GM19043 (cell line): ENCODE measurements around the gene STING1.
"Not testable (repeated sequence)": the region's sequence is repeated elsewhere in the genome, so short reads cannot be mapped to it uniquely, and the experiment has no call there.

ENCODE experiments used
- ATAC-seq: cut with Tn5 transposase; IDR thresholded peaks from one replicate; pipeline ENCODE4 v1.9.1; 2021; ENCODE audit warnings: low read depth; ENCODE audit not compliant: unreplicated experiment

Gene STING1

DNA sequence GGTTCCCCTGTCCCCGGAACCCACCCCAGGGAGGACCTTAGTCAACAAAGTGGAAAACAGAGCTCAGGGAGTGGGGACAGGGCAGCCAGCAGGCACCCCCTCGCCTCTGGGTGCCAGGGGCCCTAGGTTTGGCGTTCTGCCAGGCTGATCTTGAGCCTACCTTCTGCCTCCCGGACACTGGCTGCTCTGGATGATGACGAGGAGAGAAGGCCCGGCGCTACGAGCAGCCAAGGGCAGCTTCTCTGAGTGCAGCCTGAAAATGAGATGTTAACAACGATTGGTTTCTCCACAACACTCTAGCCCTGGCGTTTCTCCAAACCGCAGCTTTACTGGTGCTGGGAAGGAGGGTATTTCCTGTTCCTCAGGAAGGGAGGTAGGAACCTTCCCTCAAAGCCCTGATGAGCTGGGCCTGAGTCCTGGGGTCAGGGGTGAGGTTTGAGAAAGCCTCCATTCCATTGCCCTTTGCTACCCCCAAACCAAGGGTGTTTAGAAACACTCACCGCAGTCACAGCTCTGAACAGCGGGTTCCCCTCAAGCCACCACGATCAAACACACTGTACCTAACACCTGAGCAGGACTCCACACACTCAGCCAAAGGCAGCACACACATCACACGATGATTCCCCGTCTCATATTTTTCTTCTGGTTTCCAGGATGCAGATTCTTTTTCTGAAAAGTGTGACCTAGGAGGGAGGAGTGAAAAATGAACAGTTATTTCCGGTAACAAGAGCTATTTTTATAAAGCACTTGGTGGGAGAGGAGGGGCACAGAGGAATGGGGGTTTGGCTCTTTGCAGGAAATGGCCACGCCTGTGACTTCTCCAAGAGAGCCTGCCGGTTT, at the start of gene STING1:
Gene STING1 (minus strand): TSS at position 709 of the 840 bp plus-strand sequence. CDS start 1,054 bp downstream, outside the sequence.
- ATAC-seq: no peak

DNA sequence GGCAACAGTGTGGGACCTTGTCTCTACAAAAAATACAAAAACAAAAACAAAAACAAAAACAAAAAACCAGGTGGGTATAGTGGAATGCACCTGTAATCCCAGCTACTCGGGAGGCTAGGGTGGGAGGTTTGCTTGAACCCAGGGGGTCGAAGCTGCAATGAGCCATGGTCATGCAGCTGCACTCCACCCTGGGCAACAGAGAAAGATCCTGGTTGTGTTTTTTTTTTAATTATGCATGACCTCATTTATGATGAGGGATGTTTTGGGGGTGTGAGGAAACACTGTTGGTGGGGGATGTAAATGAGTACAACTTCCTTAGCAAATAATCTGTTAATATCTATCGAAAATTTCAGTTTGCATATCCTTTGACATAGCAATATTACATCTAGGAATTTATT, 49.2 kb upstream of the STING1 start:
- ATAC-seq: no peak

DNA sequence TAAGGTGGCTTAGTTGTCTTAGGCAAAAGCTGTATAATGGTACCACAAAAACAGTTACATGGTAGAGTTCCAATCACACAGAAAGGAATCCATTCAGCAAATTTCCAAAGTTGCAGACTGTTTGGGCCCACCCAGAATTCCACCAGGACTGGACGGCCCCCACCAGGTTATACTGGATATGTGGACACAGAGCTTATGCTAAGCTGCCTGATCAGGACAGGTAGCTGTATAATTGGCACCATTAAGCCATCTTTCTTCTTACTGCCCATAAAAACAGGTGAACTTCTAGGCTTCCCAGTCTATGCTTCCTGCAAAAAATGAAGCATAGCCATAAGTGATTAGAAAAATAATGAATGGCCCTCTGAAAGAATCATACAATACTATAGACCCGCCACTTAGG, 47.5 kb upstream of the STING1 start:
- not testable (repeated sequence) for ATAC-seq

DNA sequence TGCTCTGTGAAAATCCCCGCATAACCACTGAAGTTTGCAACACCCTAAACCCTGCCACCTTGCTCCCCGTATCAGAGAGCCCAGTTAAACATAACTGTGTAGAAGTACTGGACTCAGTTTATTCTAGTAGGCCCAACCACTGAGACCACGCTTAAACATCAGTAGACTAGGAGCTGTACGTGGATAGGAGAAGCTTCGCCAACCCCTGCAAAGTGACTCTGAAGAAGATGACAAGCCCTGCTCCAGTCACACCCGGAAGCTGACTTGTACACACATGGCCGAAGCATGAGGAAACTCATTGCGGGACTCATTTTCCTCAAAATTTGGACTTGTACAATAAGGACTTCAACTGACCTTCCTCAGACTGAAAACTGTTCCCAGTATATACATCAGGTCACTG, 46.1 kb upstream of the STING1 start:
- not testable (repeated sequence) for ATAC-seq

DNA sequence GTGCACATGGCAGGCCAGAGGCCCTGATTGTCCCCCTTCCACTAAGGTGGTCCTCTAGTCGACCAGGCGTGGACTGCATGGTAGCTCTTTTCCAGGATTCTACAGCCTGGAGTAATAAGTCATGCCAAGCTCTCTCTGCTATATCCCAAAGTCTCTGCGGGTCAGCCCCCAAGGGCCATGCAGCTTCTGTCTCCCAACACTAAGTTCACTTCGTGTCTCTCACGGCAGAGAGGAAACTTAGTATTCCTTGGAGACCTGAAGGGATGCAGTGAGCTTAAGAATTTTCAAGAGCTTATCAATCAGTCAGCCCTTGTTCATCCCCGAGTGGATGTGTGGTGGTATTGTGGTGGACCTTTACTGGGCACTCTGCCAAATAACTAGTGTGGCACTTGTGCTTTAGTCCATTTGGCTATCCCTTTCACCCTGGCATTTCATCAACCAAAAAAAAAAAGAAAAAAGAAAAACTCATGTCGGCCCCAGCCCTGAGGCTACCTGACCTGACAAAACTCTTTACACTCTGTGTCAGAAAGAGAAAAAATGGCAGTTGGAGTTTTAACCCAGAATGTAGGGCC, 45.4 kb upstream of the STING1 start:
- ATAC-seq: not testable (repeated sequence)

DNA sequence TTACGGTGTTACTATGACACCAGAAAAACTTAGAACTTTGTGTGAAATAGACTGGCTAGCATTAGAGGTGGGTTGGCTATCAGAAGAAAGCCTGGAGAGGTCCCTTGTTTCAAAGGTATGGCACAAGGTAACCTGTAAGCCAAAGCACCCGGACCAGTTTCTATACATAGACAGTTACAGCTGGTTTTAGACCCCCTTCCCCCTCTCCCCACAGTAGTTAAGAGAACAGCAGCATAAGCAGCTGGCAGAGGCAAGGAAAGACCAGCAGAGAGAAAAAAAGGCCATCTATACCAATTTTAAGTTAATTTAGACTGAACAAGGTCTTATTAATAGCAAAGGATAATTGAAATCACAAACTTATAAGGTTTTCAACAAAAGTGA, 44.5 kb upstream of the STING1 start:
- ATAC-seq: not testable (repeated sequence)

DNA sequence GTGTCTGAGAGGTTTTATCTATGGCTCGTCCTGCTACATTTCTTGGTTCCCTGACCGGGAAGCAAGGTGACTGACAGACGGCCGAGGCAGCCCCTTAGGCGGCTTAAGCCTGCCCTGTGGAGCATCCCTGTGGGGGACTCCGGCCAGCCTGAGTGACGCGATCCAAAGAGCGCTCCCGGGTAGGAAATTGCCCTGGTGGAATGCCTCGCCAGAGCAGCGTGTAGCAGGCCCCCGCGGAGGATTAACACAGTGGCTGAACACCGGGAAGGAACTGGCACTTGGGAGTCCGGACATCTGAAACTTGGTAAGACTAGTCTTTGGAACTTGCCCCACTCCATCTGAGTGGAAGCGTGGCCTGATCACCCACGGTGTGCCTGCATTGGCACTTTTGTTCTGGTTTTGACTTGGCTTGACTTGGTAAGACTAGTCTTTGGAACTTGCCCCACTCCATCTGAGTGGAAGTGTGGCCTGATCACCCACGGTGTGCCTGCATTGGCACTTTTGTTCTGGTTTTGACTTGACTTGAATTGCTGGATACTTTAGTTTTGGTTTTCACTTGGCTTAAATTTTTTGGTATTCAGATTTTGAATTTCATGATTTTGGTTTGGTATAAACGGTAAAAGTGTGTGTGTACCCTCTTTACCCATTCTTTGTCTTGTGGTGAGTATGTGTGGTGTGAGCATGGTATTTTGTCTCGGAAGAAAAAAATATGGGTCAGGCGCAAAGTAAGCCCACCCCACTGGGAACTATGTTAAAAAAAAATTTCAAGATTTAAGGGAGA, 43.9 kb upstream of the STING1 start:
- ATAC-seq: not testable (repeated sequence)

DNA sequence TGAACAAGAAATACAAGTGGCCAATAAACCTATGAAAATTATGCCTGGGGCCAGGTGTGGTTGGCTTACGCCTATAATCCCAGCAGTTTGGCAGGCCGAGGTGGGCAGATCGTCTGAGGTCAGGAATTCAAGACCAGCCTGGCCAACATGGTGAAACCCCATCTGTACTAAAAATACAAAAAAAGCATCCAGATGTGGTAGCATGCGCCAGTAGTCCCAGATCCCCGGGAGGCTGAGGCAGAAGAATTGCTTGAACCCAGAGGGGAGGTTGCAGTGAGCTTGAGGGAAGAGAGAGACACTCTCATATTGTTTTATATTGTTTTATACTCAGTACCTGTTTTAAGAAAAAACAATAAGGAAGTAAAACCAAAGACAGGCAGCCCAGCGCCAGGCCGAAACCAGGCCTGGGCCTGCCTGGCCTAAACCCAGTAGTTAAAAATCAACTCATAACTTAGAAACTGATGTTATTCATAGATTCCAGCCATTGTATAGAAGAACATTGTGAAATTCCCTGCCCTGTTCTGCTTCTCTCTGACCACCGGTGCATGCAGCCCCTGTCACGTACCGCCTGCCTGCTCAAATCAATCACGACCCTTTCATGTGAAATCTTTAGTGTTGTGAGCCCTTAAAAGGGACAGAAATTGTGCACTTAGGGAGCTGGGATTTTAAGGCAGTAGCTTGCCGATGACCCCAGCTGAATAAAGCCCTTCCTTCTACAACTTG, 43.2 kb upstream of the STING1 start:
- ATAC-seq: not testable (repeated sequence)

DNA sequence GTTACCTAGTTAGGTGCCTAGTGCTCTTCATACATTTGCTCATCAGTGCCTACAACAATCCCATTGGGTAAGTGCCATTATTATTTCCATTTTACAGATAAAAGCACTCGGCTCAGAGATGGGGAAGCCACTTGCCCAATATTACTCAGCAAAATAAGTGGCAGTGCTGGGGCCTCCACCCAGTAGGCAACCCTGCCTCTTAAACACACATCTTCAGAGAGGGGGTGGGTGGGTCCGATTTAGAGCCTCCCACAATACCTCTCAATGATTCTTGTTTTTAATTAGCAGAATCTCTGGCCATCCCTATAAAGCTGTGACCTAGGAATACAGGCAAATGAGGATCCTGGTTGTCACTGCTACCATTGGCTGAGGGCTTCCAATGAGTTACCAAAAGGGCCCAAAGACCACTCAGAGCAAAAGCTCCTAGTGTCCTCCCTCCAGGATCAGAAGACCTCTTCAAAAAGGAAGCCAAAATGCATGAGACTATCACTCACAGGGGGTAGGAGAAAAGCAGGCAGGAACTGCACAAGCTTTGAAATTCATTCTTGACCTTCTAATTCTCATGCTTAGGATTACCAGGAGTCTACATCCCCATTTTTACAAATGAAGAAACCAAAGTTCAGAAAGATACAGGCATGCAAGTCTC, 42.5 kb upstream of the STING1 start:
- ATAC-seq: no peak

DNA sequence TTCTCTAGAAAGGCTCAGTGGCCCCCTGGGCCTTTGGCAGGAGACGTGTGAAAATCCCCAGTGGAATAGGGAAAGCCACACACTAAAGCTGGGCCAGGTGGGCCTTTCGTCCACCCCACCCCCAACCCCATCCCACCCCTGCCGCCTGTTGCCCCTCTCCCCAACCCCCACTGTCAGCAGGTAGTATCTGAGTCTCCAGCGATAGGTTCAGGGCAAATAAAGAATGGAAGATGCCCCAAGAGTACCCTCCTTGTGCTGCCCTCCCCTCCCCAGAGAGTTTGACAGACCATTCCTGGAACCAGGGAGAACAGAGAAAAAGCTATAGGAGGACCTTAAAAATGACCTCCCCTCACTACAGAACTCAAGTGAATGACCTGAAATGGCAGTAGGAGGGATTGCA, 41.9 kb upstream of the STING1 start:
- no peak for ATAC-seq

DNA sequence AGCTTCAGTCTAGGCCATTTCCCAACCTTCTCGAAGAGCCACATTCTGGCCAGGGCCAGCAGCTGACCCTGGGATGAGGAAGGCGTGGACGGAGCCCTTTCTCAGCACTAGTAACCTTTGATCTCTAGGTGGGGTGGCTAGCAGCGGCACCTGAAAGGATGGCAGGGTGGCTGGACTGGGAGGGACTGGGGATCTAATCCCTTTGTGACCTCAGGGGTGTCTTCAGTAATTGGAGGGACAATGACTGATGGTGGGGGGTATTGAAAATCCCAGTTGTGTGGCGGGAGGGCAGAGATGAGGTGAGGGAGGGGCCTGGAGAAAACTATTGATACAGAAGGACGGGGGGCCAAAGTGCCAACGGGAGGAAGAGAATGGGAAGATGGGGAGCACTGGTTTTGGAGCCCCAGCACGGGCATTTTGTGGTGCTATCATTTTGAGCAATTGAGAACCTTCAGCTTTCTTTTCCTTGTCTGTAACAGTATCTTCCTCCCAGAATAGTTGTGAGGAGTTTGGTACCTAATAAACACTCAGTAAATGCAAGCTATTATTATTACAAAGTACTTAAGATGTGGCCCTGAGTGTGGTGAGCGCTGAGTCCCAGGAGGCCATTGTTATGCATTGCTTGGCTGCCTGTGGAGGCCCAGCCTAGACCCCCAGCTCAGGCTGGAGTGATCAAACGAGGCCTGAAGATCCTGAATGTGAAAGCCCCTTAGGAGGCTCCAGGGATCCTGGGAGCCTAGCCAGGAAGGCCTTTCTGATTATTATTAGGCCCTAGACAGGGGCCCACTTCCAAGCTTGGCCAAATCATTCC, 41.3 kb upstream of the STING1 start:
- no peak for ATAC-seq

DNA sequence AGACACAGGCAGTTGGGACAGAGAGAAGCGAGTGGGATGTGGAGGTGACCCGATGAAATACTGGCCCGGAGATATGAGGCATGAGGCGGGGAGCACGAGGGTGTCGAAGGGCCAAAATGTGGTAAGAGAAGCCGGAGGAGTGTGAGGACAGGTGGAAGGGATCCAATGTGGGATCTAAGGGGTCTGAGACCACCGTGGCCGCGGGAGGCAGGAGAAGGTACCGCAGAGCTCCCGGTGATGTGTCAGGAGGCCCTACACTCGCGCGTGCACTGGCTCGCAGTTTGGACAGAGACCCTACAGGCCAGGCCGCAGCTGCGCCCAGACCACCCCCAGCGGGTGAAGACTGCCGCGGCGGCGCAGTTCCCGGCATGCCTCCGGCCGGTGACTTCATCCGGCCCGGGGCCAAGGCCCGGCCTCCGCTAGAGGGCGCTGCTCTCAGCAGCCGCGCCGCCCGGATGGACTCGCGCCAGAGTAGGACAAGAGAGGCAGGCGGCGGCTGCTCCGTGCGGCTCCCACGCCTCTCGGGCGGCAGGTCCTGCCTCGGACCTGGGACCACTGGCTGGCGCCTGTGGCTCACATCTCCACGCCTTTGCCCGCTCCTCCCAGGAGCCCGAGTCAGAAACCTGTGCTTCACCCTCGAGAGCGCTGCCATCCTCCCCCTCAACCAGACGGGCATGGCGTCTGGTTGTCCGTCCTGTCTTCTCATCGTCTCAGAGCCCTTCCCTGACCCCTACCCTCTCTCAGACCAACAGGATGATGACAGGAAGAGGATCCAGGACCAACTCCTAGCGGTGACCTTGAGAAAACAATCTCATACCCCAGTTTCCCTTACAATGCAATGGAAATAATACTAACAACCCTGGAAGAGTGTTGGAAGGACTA, 35.4 kb upstream of the STING1 start:
- peak; percentile 86 for ATAC-seq

DNA sequence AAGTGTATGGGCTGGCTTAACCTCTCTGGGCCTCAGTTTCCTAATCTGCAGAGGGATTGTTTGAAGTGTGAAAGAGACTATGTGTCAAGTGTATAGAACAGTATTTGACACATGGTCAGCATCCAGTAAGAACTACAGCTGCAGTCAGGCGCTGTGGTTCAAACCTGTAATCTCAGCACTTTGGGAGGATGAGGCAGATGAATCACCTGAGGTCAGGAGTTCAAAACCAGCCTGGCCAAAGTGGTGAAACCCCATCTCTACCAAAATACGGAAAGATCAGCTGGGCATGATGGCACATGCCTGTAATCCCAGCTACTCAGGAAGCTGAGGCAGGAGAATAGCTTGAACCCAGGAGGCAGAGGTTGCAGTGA, 31.9 kb upstream of the STING1 start:
- no peak for ATAC-seq

DNA sequence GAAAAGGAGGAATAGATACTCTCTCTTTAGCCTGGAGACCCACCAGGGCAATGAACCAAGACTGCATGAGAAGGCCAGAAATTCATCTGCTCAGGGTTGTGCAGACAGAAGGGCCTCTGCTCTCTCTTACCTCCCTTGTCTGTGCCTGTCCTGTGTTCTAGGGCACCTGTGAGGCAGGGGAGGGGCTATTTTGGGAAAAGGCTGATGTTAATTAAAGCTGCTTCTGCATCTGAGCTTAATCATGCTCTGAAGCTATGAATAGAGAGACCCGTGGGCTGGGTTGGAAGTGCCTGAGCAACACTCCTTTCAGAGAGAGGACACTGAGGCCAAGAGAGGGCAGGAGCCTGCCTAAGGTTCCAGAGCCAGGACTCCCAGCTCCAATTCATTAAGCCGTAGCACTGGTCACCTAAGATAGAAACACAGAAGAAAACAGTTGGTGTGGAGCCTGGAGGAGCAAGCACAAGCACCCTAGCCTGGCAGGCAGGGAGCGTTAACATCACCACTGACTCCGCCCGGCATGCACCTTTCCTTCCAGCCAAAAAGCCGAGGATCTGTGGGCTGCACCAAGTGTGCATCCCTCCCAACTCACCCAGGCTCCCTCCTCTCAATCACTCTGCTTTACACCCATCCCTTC, 31.4 kb upstream of the STING1 start:
- no peak for ATAC-seq

DNA sequence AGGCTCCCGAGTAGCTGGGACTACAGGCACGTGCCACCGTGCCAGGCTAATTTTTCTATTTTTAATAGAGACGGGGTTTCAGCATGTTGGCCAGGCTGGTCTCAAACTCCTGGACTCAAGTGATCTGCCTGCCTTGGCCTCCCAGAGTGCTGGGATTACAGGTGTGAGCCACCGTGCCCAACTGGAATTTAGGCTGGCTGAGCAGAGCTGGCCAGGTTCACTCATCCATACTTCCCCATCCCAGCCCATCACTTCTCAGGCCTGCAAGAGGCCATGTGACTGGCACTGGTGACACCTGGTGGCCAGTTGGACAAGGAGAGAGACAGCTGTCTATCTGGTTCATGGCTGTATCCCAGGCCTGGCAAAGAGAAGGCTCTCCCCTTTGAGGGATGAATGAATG, 30.9 kb upstream of the STING1 start:
- ATAC-seq: peak; percentile 49

DNA sequence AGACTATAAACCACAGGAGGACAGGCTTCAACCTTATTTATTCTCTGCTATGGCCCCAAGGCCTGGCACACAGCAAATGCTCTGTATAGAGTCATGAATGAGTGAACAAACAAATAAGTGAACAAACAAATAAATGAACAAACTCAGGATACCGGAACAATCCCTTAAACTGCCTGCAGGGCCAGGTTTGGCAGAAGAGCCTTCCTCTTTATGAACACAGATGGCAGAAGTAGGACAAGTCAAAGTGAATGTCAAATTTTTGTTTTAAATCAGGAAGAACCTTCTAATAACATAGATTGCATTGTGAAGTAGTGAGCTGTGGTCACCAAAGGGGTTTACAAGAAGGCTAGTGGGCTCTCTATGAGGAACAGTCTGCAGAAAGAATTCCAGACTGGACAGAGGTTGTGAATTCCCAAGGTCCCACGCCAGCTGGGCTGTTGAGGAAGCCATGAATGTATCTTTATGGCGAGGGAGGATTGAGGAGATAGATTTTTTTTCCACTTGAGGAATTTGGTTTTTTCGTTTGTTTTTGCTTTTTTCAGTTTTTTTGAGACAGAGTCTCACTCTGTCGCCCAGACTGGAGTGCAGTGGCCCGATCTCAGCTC, 30.3 kb upstream of the STING1 start:
- ATAC-seq: no peak

DNA sequence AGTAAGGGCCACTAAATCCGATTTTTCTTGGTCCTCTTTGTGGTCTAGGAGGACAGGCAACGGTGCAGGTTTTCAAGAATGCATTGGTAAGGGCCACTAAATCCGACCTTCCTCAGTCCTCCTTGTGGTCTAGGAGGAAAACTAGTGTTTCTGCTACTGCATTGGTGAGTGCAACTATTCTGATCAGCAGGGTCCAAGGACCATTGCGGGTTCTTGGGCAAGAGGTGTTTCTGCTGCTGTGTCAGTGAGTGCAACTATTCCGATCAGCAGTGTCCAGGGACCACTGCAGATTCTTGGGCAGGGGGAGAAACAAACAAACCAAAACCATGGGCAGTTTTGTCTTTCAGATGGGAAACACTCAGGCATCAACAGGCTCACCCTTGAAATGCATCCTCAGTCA, 22.2 kb upstream of the STING1 start:
- not testable (repeated sequence) for ATAC-seq

DNA sequence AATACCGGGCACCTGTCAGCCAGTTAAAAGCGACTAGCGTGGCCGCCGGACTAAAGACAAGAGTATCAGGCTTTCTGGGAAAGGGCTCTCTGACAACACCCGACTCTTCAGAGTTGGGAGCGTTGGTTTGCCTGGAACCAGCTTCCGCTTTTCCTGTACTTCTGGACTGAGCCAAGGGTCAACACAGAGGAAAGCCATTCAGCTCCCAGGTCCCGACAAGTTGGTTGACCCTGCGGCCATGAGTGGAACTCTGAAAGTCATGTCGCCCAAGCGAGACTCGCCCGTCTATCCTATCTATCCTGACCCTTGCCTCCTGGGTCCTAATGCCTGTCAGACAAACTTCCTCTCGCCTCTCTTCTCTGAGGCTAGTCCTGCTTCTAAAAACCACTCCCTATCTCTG, 21.3 kb upstream of the STING1 start:
- ATAC-seq: not testable (repeated sequence)
